H1 (cell line): Measurements from ENCODE around the gene RAD51B. TPM values are rescaled to one million over a fixed set of nuclear protein-coding genes. Genes with fewer than 3 reads are reported as not detected.
A peak's percentile ranks its signal among the peaks of the same experiment; 100 is the strongest.

Experiments used
- CTCF ChIA-PET: fragments of 300-600 bp; sonication (Branson Sonifier 250); formaldehyde crosslinking; loops from one replicate; lab custom pipeline; 2021; ENCODE audit not compliant: partially characterized antibody; lab: Charles Lee
- POLR2A ChIA-PET: fragments of 300-600 bp; sonication (Branson Sonifier 250); formaldehyde crosslinking; loops from one replicate; lab custom pipeline; 2021; ENCODE audit warnings: inconsistent platforms; ENCODE audit not compliant: partially characterized antibody; lab: Charles Lee
- DNase-seq, 2 experiments: peaks; one replicate each; pipeline versions ENCODE4 v3.0.0 to v3.0.0-alpha.2; 2010 to 2022; ENCODE audit warnings: low spot score in 2 of 2, low read depth in 1 of 2, mixed read lengths in 1 of 2
- FAIRE-seq: peaks from 2 replicates; lab custom pipeline; 2011; peaks lifted over from hg19 to GRCh38; lab: Jason Lieb, UNC
- H2AFZ ChIP-seq: 2 replicates; pipeline ENCODE4 v1.8.1; 2012; ENCODE audit warnings: low read length, inconsistent platforms
- H2AK5ac ChIP-seq: 2 replicates; pipeline ENCODE4 v1.6.1; 2013; ENCODE audit warnings: low read depth, low read length
- H2BK120ac ChIP-seq: replicated peaks from 2 replicates; pipeline ENCODE3; 2013; ENCODE audit warnings: low read depth, low read length, inconsistent platforms
- H2BK12ac ChIP-seq: 2 replicates; pipeline ENCODE4 v1.6.1; 2013; ENCODE audit warnings: low read depth, low read length
- H2BK15ac ChIP-seq: 2 replicates; pipeline ENCODE4 v1.6.1; 2013; ENCODE audit warnings: low read length
- H2BK20ac ChIP-seq: 2 replicates; pipeline ENCODE4 v1.6.1; 2013; ENCODE audit warnings: low read length
- H2BK5ac ChIP-seq: 2 replicates; pipeline ENCODE4 v1.6.1; 2013; ENCODE audit warnings: low read depth, low read length
- H3K14ac ChIP-seq: 2 replicates; pipeline ENCODE4 v1.6.1; 2013; ENCODE audit warnings: inconsistent platforms; ENCODE audit not compliant: insufficient read length
- H3K18ac ChIP-seq: 2 replicates; pipeline ENCODE4 v1.6.1; 2013; ENCODE audit warnings: low read length; ENCODE audit errors: extremely low read depth
- H3K23ac ChIP-seq: 2 replicates; pipeline ENCODE4 v1.6.1; 2013; ENCODE audit warnings: inconsistent platforms; ENCODE audit not compliant: insufficient read length
- H3K23me2 ChIP-seq: 2 replicates; pipeline ENCODE4 v1.6.1; 2013; ENCODE audit warnings: low read depth, low read length
- H3K27ac ChIP-seq: 2 replicates; pipeline ENCODE4 v1.6.1; 2011; ENCODE audit warnings: low read depth, low read length, inconsistent platforms
- H3K27me3 ChIP-seq, 4 experiments: replicated peaks in 1 of 4; 1 replicate in 1 of 4; 2 replicates in 3 of 4; pipeline versions ENCODE4 v1.6.1 to v1.8.1; 2011 to 2013; ENCODE audit warnings: low read length in 3 of 4, mild to moderate bottlenecking in 3 of 4, inconsistent platforms in 2 of 4, mixed read lengths in 2 of 4, moderate library complexity in 1 of 4; ENCODE audit not compliant: control insufficient read depth in 3 of 4, insufficient read depth in 3 of 4; ENCODE audit errors: extremely low read depth in 1 of 4
- H3K36me3 ChIP-seq, 4 experiments: 2 replicates each; pipeline versions ENCODE4 v1.6.1 to v1.8.1; 2011 to 2013; ENCODE audit warnings: mild to moderate bottlenecking in 4 of 4, low read length in 3 of 4, moderate library complexity in 2 of 4, control low read depth in 1 of 4, inconsistent platforms in 1 of 4; ENCODE audit not compliant: insufficient read depth in 4 of 4, control insufficient read depth in 2 of 4
- H3K4ac ChIP-seq: replicated peaks from 2 replicates; pipeline ENCODE3; 2013; ENCODE audit warnings: low read length, low read depth, mixed read lengths, inconsistent platforms; ENCODE audit not compliant: insufficient read length
- H3K4me1 ChIP-seq, 4 experiments: replicated peaks in 1 of 4; 1 replicate in 1 of 4; 2 replicates in 3 of 4; pipeline versions ENCODE4 v1.6.1 to v1.8.1; 2011 to 2013; ENCODE audit warnings: low read length in 3 of 4, inconsistent platforms in 2 of 4, mixed read lengths in 1 of 4; ENCODE audit not compliant: insufficient read depth in 4 of 4, control insufficient read depth in 3 of 4
- H3K4me2 ChIP-seq, 2 experiments: 2 replicates each; pipeline versions ENCODE4 v1.6.1 to v1.8.1; 2011 to 2013; ENCODE audit warnings: low read depth in 2 of 2, low read length in 2 of 2, control low read depth in 1 of 2, inconsistent platforms in 1 of 2, mild to moderate bottlenecking in 1 of 2; ENCODE audit not compliant: insufficient read depth in 1 of 2
- H3K4me3 ChIP-seq, 4 experiments: fragments of 200-600, 300-600 bp in 1 of 4; sonication (generic), shearing (Covaris generic), sonication (Bioruptor Twin) in 1 of 4; 2 replicates each; pipeline versions ENCODE4 v1.5.1 to v1.8.1; 2011 to 2016; ENCODE audit warnings: low read length in 4 of 4, low read depth in 3 of 4, control low read depth in 2 of 4, inconsistent platforms in 2 of 4, mild to moderate bottlenecking in 2 of 4, mixed read lengths in 1 of 4, moderate library complexity in 1 of 4; ENCODE audit not compliant: insufficient read depth in 2 of 4; ENCODE audit errors: extremely low read depth in 1 of 4
- H3K56ac ChIP-seq: replicated peaks from 2 replicates; pipeline ENCODE3; 2013; ENCODE audit warnings: low read depth, mild to moderate bottlenecking, mixed read lengths, low read length, inconsistent platforms; ENCODE audit not compliant: insufficient read length
- H3K79me1 ChIP-seq: 2 replicates; pipeline ENCODE4 v1.6.1; 2013; ENCODE audit warnings: low read depth, low read length, control low read depth
- H3K79me2 ChIP-seq, 2 experiments: 2 replicates each; pipeline versions ENCODE4 v1.6.1 to v1.8.1; 2012 to 2013; ENCODE audit warnings: low read length in 2 of 2, mild to moderate bottlenecking in 2 of 2, inconsistent platforms in 1 of 2; ENCODE audit not compliant: insufficient read depth in 2 of 2, control insufficient read depth in 1 of 2
- H3K9ac ChIP-seq, 4 experiments: replicated peaks in 1 of 4; 1 replicate in 1 of 4; 2 replicates in 3 of 4; pipeline versions ENCODE4 v1.6.1 to v1.8.1; 2011 to 2013; ENCODE audit warnings: low read depth in 3 of 4, low read length in 3 of 4, control low read depth in 2 of 4, mild to moderate bottlenecking in 2 of 4, moderate library complexity in 2 of 4, inconsistent platforms in 1 of 4; ENCODE audit errors: extremely low read depth in 1 of 4
- H3K9me3 ChIP-seq, 2 experiments: 2 replicates each; pipeline versions ENCODE4 v1.6.1 to v1.8.1; 2012 to 2013; ENCODE audit warnings: mild to moderate bottlenecking in 2 of 2, moderate library complexity in 2 of 2, control low read depth in 1 of 2, inconsistent platforms in 1 of 2, low read depth in 1 of 2, low read length in 1 of 2, mixed read lengths in 1 of 2; ENCODE audit not compliant: insufficient read depth in 2 of 2
- H4K20me1 ChIP-seq, 2 experiments: replicated peaks in 1 of 2; 2 replicates each; pipeline versions ENCODE3 to v1.8.1; 2011 to 2013; ENCODE audit warnings: inconsistent platforms in 2 of 2, low read length in 2 of 2, mild to moderate bottlenecking in 1 of 2; ENCODE audit not compliant: insufficient read depth in 2 of 2, control insufficient read depth in 1 of 2
- H4K5ac ChIP-seq: 2 replicates; pipeline ENCODE4 v1.6.1; 2013; ENCODE audit warnings: low read length, low read depth, mixed read lengths, inconsistent platforms; ENCODE audit not compliant: insufficient read length
- H4K8ac ChIP-seq: 2 replicates; pipeline ENCODE4 v1.8.0; 2013; ENCODE audit warnings: mild to moderate bottlenecking, moderate library complexity, low read length, inconsistent platforms; ENCODE audit not compliant: insufficient read depth; ENCODE audit errors: extremely low read depth
- H4K91ac ChIP-seq: replicated peaks from 2 replicates; pipeline ENCODE3; 2013; ENCODE audit warnings: low read length, mixed read lengths, inconsistent platforms; ENCODE audit not compliant: insufficient read length
- EGR1 ChIP-seq: IDR thresholded peaks from 2 replicates; pipeline ENCODE4 v1.6.1; 2011; ENCODE audit warnings: low read depth, low read length, borderline replicate concordance
- EP300 ChIP-seq, 2 experiments: IDR thresholded peaks; 1 replicate in 1 of 2; 2 replicates in 1 of 2; pipeline ENCODE4 v1.6.1; 2011 to 2012; ENCODE audit warnings: low read depth in 2 of 2, low read length in 2 of 2, mild to moderate bottlenecking in 2 of 2, borderline replicate concordance in 1 of 2, inconsistent platforms in 1 of 2, moderate library complexity in 1 of 2
- GTF2F1 ChIP-seq: IDR thresholded peaks from 2 replicates; pipeline ENCODE4 v1.6.1; 2012; ENCODE audit warnings: low read depth, low read length, improper control_type of control experiment, borderline replicate concordance
- MAFK ChIP-seq: IDR thresholded peaks from 2 replicates; pipeline ENCODE4 v1.6.1; 2012; ENCODE audit warnings: low read depth, mild to moderate bottlenecking, improper control_type of control experiment, low read length
- NANOG ChIP-seq: IDR thresholded peaks from 2 replicates; pipeline ENCODE4 v1.6.1; 2011; ENCODE audit warnings: low read length, low read depth, mild to moderate bottlenecking, inconsistent platforms; ENCODE audit not compliant: insufficient read depth, poor library complexity, severe bottlenecking
- POLR2A ChIP-seq, 2 experiments: IDR thresholded peaks; 1 replicate in 1 of 2; 2 replicates in 1 of 2; pipeline ENCODE4 v1.6.1; 2011; ENCODE audit warnings: low read depth in 2 of 2, low read length in 2 of 2, mild to moderate bottlenecking in 2 of 2; ENCODE audit errors: control extremely low read depth in 1 of 2
- POLR2AphosphoS5 ChIP-seq: IDR thresholded peaks from 2 replicates; pipeline ENCODE4 v1.6.1; 2011; ENCODE audit warnings: low read depth, low read length
- SIN3A ChIP-seq, 2 experiments: IDR thresholded peaks in 1 of 2; conservative IDR thresholded peaks in 1 of 2; 2 replicates each; pipeline ENCODE4 v1.6.1; 2011 to 2012; ENCODE audit warnings: low read length in 2 of 2, improper control_type of control experiment in 1 of 2, low read depth in 1 of 2, mild to moderate bottlenecking in 1 of 2
- SRF ChIP-seq: IDR thresholded peaks from 2 replicates; pipeline ENCODE4 v1.6.1; 2011; ENCODE audit warnings: mild to moderate bottlenecking, low read depth, low read length, moderate library complexity
- SUZ12 ChIP-seq: fragments of 200-600 bp; sonication (generic); IDR thresholded peaks from 2 replicates; pipeline ENCODE4 v1.6.1; 2012; ENCODE audit warnings: mild to moderate bottlenecking, inconsistent platforms, low read length, moderate library complexity, mixed read lengths
- WGBS, 2 experiments: shearing (Covaris generic) in 1 of 2; methylation state at CpG; one replicate each; pipeline versions ENCODE4 v1.1.6 to v1.1.7; 2013 to 2015; ENCODE audit warnings: low lambda C conversion rate in 2 of 2, mixed read lengths in 2 of 2, inconsistent platforms in 1 of 2, low coverage in 1 of 2, missing lambda C conversion rate in 1 of 2; ENCODE audit not compliant: insufficient replicate concordance in 2 of 2, insufficient coverage in 1 of 2, insufficient read length in 1 of 2; ENCODE audit errors: extremely low coverage in 1 of 2, missing lambda C conversion rate in 1 of 2; 5-methylcytosine and 5-hydroxymethylcytosine counted together
- polyA plus RNA-seq, 7 experiments: library from polyadenylated mRNA; depleted of rRNA in 3 of 7; stranded (reverse) in 5 of 7; unstranded in 2 of 7; fragments of >200 nt in 5 of 7; fragments of 200-250 nt in 2 of 7; gene quantifications; 1 replicate in 5 of 7; 2 replicates in 1 of 7; 4 replicates in 1 of 7; pipeline versions ENCODE4 v1.2.1 to v1.2.3, GENCODE V29; 2011 to 2013; ENCODE audit warnings: missing spikeins in 2 of 7, mixed read lengths in 2 of 7
- total RNA-seq: library from RNA; stranded (reverse); fragmentation: NEBNext Ultra II Directional; extraction: Animal tissue kit (Norgen Biotek cat#: 25700); gene quantifications from 2 replicates; pipeline ENCODE4 v1.2.1, GENCODE V29; 2021

Gene RAD51B
- total and polyA plus RNA-seq, 2 of the 8 experiments (the other 6 are each of a cell fraction or from before 2014, with no cell fraction given) = 3.9 to 14.9 TPM

DNA sequence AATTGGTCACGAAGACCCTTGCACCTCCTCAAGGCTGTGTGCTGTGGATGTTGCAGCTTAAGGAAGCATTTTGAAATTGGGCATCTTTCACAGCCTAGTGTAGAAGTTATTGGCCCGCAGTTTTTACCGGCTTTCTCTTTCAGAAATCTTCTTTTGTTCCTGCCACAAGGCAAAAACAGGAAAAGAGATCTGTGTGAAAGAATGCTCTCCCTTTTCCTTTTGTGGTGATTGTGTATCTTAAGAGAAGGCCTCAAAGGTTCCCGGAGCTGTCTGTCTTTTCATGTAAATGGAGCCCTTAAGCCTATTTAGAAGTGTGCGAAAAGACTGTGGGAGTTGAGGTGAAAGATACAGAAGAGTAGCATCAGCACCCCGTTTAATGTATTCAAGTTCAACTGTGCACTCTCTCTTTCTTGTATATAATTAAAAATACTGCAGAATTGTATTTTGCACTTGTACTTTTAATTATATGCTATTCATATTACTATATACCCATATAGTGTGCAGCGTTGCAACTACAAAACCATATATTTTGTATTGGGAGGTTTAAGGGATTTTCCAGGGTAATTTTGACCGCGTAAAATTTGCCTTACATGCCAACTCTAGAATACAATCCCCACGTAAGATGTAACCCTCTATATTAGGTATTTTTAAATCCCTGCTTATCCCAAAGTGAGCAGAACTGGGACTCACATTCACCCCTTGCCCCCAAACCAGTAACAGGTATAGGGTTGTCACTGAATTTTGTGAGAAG, 441.7 kb downstream of the RAD51B start:
- Histone ChIP-seq H2BK20ac (peak overlapping the region; percentile 97; the same call in 1 of the 2 replicates), H3K23ac (no peak overlapping the region), H3K4me2 (peak overlapping the region; percentile 52 to 58), H2BK5ac (peak overlapping the region; percentile 95; the same call in 1 of the 2 replicates), H2BK12ac (peak overlapping the region; percentile 99; the same call in 1 of the 2 replicates), H3K79me2 (no peaks in the 10 kb centered on the region), H4K91ac (peak overlapping the region; percentile 86), H3K4me3 (peak overlapping the region in 1 of 4 experiments; percentile 41; a peak in 1 of 8 replicates), H2BK120ac (peak overlapping the region; percentile 70), H4K20me1 (no peaks in the 10 kb centered on the region), H2AFZ (no peak overlapping the region), H3K23me2 (no peaks in the 10 kb centered on the region), H3K79me1 (no peaks in the 10 kb centered on the region), H3K9ac (no peak overlapping the region), H4K5ac (peak overlapping the region; percentile 18), H3K56ac (no peak overlapping the region), H3K36me3 (no peaks in the 10 kb centered on the region), H3K4me1 (peaks cover 8 to 29% (median 23%) of the 10 kb centered on the region in 4 experiments), H4K8ac (no peak overlapping the region), H3K27me3 (no peaks in the 10 kb centered on the region), H3K9me3 (no peaks in the 10 kb centered on the region), H2AK5ac (peak overlapping the region; percentile 100; the same call in 1 of the 2 replicates), H3K27ac (peak overlapping the region; percentile 32; the same call in 1 of the 2 replicates), H2BK15ac (no peak overlapping the region), H3K4ac (no peak overlapping the region), H3K14ac (no peak overlapping the region), H3K18ac (no peak overlapping the region; the same call in 1 of the 2 replicates)
- ChIA-PET POLR2A (interaction anchor here (0.6 kb wide), 1 partner anchor 532 kb away, joined by 4 read pairs; the partner anchor contains the start of gene ZFP36L1), CTCF (interaction anchor here (1.2 to 2.3 kb wide), 4 partner anchors 9 to 37 kb away, joined by 4 to 6 read pairs (median 5); no protein-coding TSS in a partner anchor)
- 7% methylated on average over 10 of the region's 10 CpGs; no CpG with 5 or more reads in 1 of the 2 experiments for WGBS, 2 experiments
- DNase-seq = peak in 1 of 2 experiments; percentile 31
- FAIRE-seq = peak; percentile 92
- no peak for TF ChIP-seq EGR1
- TF ChIP-seq SUZ12 = no peak
- peak in 1 of 2 experiments; percentile 76; a peak in 1 of 3 replicates for TF ChIP-seq EP300 (IDR thresholded peaks at IDR 0.05; ENCODE audit: borderline replicate concordance in 1 of 2, low read depth in 2 of 2, low read length in 2 of 2)
- no peak for TF ChIP-seq MAFK
- no peak for TF ChIP-seq GTF2F1
- peak; percentile 76 for TF ChIP-seq NANOG
- peak; percentile 25; the same call in 1 of the 2 replicates for TF ChIP-seq SRF
- TF ChIP-seq SIN3A (conservative IDR thresholded peaks at IDR 0.05 in 1 of 2, IDR thresholded peaks at IDR 0.05 in 1 of 2; ENCODE audit: low read depth in 1 of 2, low read length in 2 of 2) = no peak
- no peak for TF ChIP-seq POLR2A (IDR thresholded peaks at IDR 0.05; ENCODE audit: control extremely low read depth in 1 of 2, low read depth in 2 of 2, low read length in 2 of 2)
- TF ChIP-seq POLR2AphosphoS5 = no peak
